T follicular helper cell (primary cell): ENCODE data around the gene OR6C4.
"Not testable (repeated sequence)": the region's sequence is repeated elsewhere in the genome, so short reads cannot be mapped to it uniquely, and the experiment has no call there.

ENCODE experiments used
- DNase-seq: peaks from one replicate; pipeline ENCODE4 v3.0.0-alpha.2; 2020; ENCODE audit warnings: low read depth
- total RNA-seq, 2 experiments: gene quantifications; one replicate each; lab custom pipeline; 2026; lab: John Stamatoyannopoulos, UW

OR6C4 gene
- total RNA-seq, result 0 reads per million in 2 experiments

- no peak for DNase-seq
Observed at GRCh38 chr12:55549302-55549701, at the start of gene OR6C4. Gene OR6C4 (plus strand): TSS chr12:55549602. CDS start chr12:55551227, 1,625 bp downstream.

GRCh38 chr12:55499810-55500252 lies 49.6 kb upstream of the OR6C4 start:
- no peak for DNase-seq

GRCh38 chr12:55501601-55502000 lies 47.8 kb upstream of the OR6C4 start:
- no peak for DNase-seq

GRCh38 chr12:55515696-55516095 lies 33.7 kb upstream of the OR6C4 start:
- DNase-seq, result no peak

GRCh38 chr12:55516391-55516790 lies 33.0 kb upstream of the OR6C4 start:
- no peak for DNase-seq

- DNase-seq, result not testable (repeated sequence)
Observed at GRCh38 chr12:55548235-55548634, 1.2 kb upstream of the OR6C4 start.

GRCh38 chr12:55548756-55549155 lies 646 bp upstream of the OR6C4 start:
- no peak for DNase-seq

GRCh38 chr12:55554296-55554695 lies 4.9 kb downstream of the OR6C4 start:
- no peak for DNase-seq

- DNase-seq, result not testable (repeated sequence)
Observed at GRCh38 chr12:55570060-55570459, 20.7 kb downstream of the OR6C4 start.

GRCh38 chr12:55570689-55571088 lies 21.3 kb downstream of the OR6C4 start:
- DNase-seq, result not testable (repeated sequence)

GRCh38 chr12:55572168-55572567 lies 22.8 kb downstream of the OR6C4 start, which contains the start of gene OR2AP1:
Gene OR2AP1 (plus strand): TSS chr12:55572468. CDS start chr12:55574415, 1,947 bp downstream.
- DNase-seq, result no peak

GRCh38 chr12:55582066-55582465 lies 32.7 kb downstream of the OR6C4 start:
- no peak for DNase-seq

GRCh38 chr12:55585817-55586216 lies 36.4 kb downstream of the OR6C4 start:
- DNase-seq, result no peak

GRCh38 chr12:55590152-55590551 lies 40.8 kb downstream of the OR6C4 start:
- not testable (repeated sequence) for DNase-seq
